Measurements from ENCODE around the gene SIM1. TPM values are rescaled to one million over a fixed set of nuclear protein-coding genes. Genes with fewer than 3 reads are reported as not detected.

Gene SIM1
- total and polyA plus RNA-seq, 4 donors: under 0.01 TPM; not detected in 3

DNA sequence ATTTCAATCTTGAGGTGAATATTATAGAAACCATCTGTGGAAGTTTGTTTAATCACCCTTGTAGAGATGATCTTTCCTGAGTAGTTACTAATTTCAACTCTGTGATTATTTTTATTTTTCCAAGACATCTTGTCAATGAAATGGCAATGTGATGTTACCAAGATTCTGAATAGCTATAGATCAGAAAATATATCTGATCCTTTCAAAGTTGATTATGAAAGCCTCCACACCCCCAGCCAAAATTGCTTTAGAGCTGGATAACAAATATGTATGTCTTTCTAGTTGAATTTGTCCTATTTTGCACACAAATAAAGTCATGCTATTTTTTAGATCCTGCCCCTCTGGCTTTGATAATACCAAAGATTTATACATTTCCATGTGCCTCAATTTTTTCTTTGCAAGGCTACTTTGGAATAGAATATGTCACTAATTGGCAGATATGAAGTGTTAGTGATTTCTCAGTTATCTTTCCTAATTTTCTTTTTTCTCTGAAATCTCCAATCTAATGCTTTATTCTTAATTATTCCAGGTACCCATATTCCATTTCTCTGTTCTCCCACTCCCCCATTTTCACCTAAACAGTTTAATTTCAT, 5.0 kb downstream of the SIM1 start:
- TF ChIP-seq FOXA1 (IDR thresholded peaks at IDR 0.05) (no peak), SP1 (IDR thresholded peaks at IDR 0.05) (no peak), JUND (IDR thresholded peaks at IDR 0.05) (no peak), HNF4G (IDR thresholded peaks at IDR 0.05) (no peak)
- TF ChIP-seq, protein P1, sequence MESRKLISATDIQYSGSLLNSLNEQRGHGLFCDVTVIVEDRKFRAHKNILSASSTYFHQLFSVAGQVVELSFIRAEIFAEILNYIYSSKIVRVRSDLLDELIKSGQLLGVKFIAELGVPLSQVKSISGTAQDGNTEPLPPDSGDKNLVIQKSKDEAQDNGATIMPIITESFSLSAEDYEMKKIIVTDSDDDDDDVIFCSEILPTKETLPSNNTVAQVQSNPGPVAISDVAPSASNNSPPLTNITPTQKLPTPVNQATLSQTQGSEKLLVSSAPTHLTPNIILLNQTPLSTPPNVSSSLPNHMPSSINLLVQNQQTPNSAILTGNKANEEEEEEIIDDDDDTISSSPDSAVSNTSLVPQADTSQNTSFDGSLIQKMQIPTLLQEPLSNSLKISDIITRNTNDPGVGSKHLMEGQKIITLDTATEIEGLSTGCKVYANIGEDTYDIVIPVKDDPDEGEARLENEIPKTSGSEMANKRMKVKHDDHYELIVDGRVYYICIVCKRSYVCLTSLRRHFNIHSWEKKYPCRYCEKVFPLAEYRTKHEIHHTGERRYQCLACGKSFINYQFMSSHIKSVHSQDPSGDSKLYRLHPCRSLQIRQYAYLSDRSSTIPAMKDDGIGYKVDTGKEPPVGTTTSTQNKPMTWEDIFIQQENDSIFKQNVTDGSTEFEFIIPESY (IDR thresholded peaks at IDR 0.05): no peak
- Histone ChIP-seq H3K9ac (ENCODE audit: low read depth in 1 of 2, low read length in 2 of 2) (no peak overlapping the region), H3K36me3 (ENCODE audit: control insufficient read depth in 4 of 4, insufficient read depth in 3 of 4, low read depth in 1 of 4, low read length in 3 of 4) (no peaks in the 10 kb centered on the region), H3K27ac (ENCODE audit: low read depth in 1 of 2, low read length in 2 of 2) (no peak overlapping the region), H3K9me3 (ENCODE audit: control insufficient read depth in 4 of 4, low read length in 3 of 4) (peaks cover 0 to 29% (median 3%) of the 10 kb centered on the region in 4 donors), H3K4me3 (ENCODE audit: low read depth in 1 of 3, low read length in 3 of 3) (no peak overlapping the region), H3K27me3 (ENCODE audit: control insufficient read depth in 4 of 4, insufficient read depth in 4 of 4, low read length in 3 of 4) (peaks cover 10 to 63% (median 25%) of the 10 kb centered on the region in 4 donors), H3K4me1 (ENCODE audit: control insufficient read depth in 4 of 4, insufficient read depth in 4 of 4, low read length in 3 of 4) (peaks cover 5 to 27% (median 15%) of the 10 kb centered on the region in 4 donors)
- DNase-seq (ENCODE audit: low spot score): no peak

DNA sequence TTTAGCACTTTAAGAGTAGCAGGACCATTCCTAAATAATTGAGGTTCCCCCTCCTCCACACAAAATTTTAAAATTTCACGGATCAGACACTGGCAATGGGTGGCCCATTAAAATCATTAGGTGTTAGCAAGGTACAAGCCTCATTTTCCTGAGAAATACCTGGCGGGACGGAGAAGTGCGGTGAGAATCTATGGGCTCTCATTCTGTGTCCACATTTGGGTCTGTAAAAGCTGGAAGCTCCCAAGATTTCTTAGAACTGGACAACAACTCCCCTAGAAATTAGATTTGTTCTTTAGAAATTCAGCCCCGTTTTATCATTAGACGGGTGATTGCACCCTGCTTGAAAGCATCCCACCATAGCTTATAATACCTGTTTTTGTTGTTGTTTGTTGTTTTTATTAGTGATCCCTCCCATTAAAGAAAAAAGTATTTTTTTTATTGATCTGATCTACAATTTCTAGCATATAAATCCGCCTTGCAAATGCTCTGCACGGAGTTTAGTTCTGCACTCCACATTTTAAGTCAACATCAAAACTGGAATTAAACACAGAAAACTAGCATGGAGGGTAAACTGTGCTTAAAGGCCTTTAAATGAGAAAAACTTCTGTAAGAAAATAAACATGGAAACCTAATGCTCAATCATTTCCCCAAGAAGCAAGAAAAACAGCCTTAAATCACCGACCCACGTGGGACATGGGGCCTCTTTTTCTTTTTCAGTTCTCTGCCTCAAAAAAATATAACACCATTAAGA, 5.7 kb downstream of the SIM1 start:
- H3K4me1 ChIP-seq (ENCODE audit: control insufficient read depth in 4 of 4, insufficient read depth in 4 of 4, low read length in 3 of 4): peaks cover 5 to 25% (median 16%) of the 10 kb centered on the region in 4 donors
- H3K36me3 ChIP-seq (ENCODE audit: control insufficient read depth in 4 of 4, insufficient read depth in 3 of 4, low read depth in 1 of 4, low read length in 3 of 4): no peaks in the 10 kb centered on the region
- TF ChIP-seq HNF4G (IDR thresholded peaks at IDR 0.05) (no peak), TAF1 (conservative IDR thresholded peaks at IDR 0.05) (no peak), EGR1 (IDR thresholded peaks at IDR 0.05; ENCODE audit: low read depth in 2 of 2) (no peak), FOXA1 (IDR thresholded peaks at IDR 0.05) (no peak), RAD21 (IDR thresholded peaks at IDR 0.05) (no peak), SP1 (IDR thresholded peaks at IDR 0.05) (no peak), HNF4A (conservative IDR thresholded peaks at IDR 0.05) (no peak), GABPA (IDR thresholded peaks at IDR 0.05 in 1 of 2, conservative IDR thresholded peaks at IDR 0.05 in 1 of 2) (no peak), YY1 (IDR thresholded peaks at IDR 0.05) (no peak), RXRA (IDR thresholded peaks at IDR 0.05) (no peak), NR2F2 (IDR thresholded peaks at IDR 0.05) (no peak), ATF3 (IDR thresholded peaks at IDR 0.05) (no peak), REST (IDR thresholded peaks at IDR 0.05) (no peak), JUND (IDR thresholded peaks at IDR 0.05) (no peak), FOXA2 (IDR thresholded peaks at IDR 0.05) (no peak)
- TF ChIP-seq, protein P2, sequence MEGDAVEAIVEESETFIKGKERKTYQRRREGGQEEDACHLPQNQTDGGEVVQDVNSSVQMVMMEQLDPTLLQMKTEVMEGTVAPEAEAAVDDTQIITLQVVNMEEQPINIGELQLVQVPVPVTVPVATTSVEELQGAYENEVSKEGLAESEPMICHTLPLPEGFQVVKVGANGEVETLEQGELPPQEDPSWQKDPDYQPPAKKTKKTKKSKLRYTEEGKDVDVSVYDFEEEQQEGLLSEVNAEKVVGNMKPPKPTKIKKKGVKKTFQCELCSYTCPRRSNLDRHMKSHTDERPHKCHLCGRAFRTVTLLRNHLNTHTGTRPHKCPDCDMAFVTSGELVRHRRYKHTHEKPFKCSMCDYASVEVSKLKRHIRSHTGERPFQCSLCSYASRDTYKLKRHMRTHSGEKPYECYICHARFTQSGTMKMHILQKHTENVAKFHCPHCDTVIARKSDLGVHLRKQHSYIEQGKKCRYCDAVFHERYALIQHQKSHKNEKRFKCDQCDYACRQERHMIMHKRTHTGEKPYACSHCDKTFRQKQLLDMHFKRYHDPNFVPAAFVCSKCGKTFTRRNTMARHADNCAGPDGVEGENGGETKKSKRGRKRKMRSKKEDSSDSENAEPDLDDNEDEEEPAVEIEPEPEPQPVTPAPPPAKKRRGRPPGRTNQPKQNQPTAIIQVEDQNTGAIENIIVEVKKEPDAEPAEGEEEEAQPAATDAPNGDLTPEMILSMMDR (IDR thresholded peaks at IDR 0.05; ENCODE audit: low read depth, low read length, missing input control): no peak
- TF ChIP-seq, protein P3, sequence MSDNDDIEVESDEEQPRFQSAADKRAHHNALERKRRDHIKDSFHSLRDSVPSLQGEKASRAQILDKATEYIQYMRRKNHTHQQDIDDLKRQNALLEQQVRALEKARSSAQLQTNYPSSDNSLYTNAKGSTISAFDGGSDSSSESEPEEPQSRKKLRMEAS (IDR thresholded peaks at IDR 0.05): no peak
- TF ChIP-seq, protein P1 (IDR thresholded peaks at IDR 0.05): no peak
- no peak overlapping the region for H3K4me3 ChIP-seq (ENCODE audit: low read depth in 1 of 3, low read length in 3 of 3)
- no peak overlapping the region for H3K9ac ChIP-seq (ENCODE audit: low read depth in 1 of 2, low read length in 2 of 2)
- peaks cover 10 to 61% (median 27%) of the 10 kb centered on the region in 4 donors for H3K27me3 ChIP-seq (ENCODE audit: control insufficient read depth in 4 of 4, insufficient read depth in 4 of 4, low read length in 3 of 4)
- no peak overlapping the region for H3K27ac ChIP-seq (ENCODE audit: low read depth in 1 of 2, low read length in 2 of 2)
- peaks cover 0 to 24% (median 2%) of the 10 kb centered on the region in 4 donors for H3K9me3 ChIP-seq (ENCODE audit: control insufficient read depth in 4 of 4, low read length in 3 of 4)
- WGBS: 32% methylated on average over 10 of the region's 10 CpGs
- DNase-seq (ENCODE audit: low spot score): no peak

Measured in liver (tissue), 9 donors.